OCI-LY3 (cell line): Measurements from ENCODE around the gene CCN6.

Experiments
- H2AFZ ChIP-seq: fragments of 200-600, 300-600 bp; shearing (Covaris generic); 2 replicates; pipeline ENCODE4 v1.6.0; 2014; ENCODE audit warnings: antibody characterized with exemption, low read depth, low read length
- H3K27ac ChIP-seq: fragments of 200-600, 300-600 bp; sonication (generic); 2 replicates; pipeline ENCODE4 v1.5.1; 2014; ENCODE audit warnings: mild to moderate bottlenecking, low read length, moderate library complexity, mixed read lengths
- H3K27me3 ChIP-seq: fragments of 200-600, 300-600 bp; sonication (generic); 2 replicates; pipeline ENCODE4 v1.6.1; 2014; ENCODE audit warnings: low read depth, low read length, mixed read lengths
- H3K36me3 ChIP-seq: fragments of 200-600, 300-600 bp; sonication (generic); replicated peaks from 2 replicates; pipeline ENCODE3; 2014; ENCODE audit warnings: low read depth, low read length, mixed read lengths
- H3K4me1 ChIP-seq: fragments of 300-600, 200-600 bp; sonication (generic); 2 replicates; pipeline ENCODE4 v1.6.1; 2014; ENCODE audit warnings: low read length, mixed read lengths
- H3K4me2 ChIP-seq: fragments of 200-600, 300-600 bp; sonication (generic); 2 replicates; pipeline ENCODE4 v1.6.1; 2014; ENCODE audit warnings: low read length, mixed read lengths
- H3K4me3 ChIP-seq: fragments of 300-600, 200-600 bp; sonication (generic); 2 replicates; pipeline ENCODE4 v1.5.1; 2014; ENCODE audit warnings: antibody characterized with exemption, mild to moderate bottlenecking, low read length, moderate library complexity
- H3K79me2 ChIP-seq: fragments of 300-600, 200-600 bp; shearing (Covaris generic); 2 replicates; pipeline ENCODE4 v1.6.1; 2014; ENCODE audit warnings: mild to moderate bottlenecking, low read length, mixed read lengths
- H3K9ac ChIP-seq: fragments of 300-600, 200-600 bp; shearing (Covaris generic); 2 replicates; pipeline ENCODE4 v1.6.0; 2014; ENCODE audit warnings: mild to moderate bottlenecking, low read length, moderate library complexity
- H3K9me3 ChIP-seq: fragments of 200-600, 300-600 bp; shearing (Covaris generic); 2 replicates; pipeline ENCODE4 v1.6.1; 2014; ENCODE audit warnings: low read length, mixed read lengths; ENCODE audit not compliant: insufficient read depth
- H4K20me1 ChIP-seq: fragments of 200-600, 300-600 bp; sonication (generic); 2 replicates; pipeline ENCODE4 v1.6.1; 2016; ENCODE audit warnings: low read length, mixed read lengths; ENCODE audit not compliant: insufficient read depth
- CTCF ChIP-seq: fragments of 200-600, 300-600 bp; sonication (generic); IDR thresholded peaks from 2 replicates; pipeline ENCODE4 v1.5.1; 2014; ENCODE audit warnings: antibody characterized with exemption, low read length, low read depth
- EZH2phosphoT487 ChIP-seq: fragments of 200-600 bp; shearing (Covaris generic); IDR thresholded peaks from 2 replicates; pipeline ENCODE4 v1.6.1; 2018; ENCODE audit warnings: antibody characterized with exemption, mixed run types, low read depth

CCN6 gene

DNA sequence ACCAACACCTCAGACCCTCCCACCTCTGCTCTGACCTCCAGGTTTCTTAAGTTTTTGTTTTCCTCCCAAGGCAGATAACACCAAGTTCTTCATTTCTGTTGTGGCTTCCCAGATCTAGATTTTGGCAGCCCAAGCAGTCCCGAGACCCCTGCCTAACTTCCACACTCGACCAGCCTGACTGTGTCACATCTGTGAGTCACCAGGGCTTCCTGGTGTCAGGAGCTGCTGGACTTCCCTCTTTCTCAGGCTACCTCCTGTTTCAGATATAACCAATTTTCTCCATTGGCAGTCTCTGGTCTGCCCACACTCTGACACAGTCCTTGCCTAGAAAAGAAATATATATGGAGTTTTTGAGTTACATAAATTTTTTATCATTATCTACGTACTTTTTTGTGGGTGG lies 46.1 kb upstream of the CCN6 start:
- Histone ChIP-seq H3K4me3 (no peak overlapping the region), H2AFZ (no peak overlapping the region)

GRCh38 chr6:112008482-112008881 lies 45.4 kb upstream of the CCN6 start:
- Histone ChIP-seq H3K27me3 (no peaks in the 10 kb centered on the region), H3K4me3 (no peak overlapping the region), H3K9me3 (no peaks in the 10 kb centered on the region), H3K36me3 (no peaks in the 10 kb centered on the region), H3K27ac (no peak overlapping the region), H3K4me2 (no peak overlapping the region), H3K4me1 (no peaks in the 10 kb centered on the region), H2AFZ (no peak overlapping the region), H3K9ac (no peak overlapping the region), H4K20me1 (no peaks in the 10 kb centered on the region), H3K79me2 (no peaks in the 10 kb centered on the region)
- TF ChIP-seq CTCF (no peak), EZH2phosphoT487 (no peak)

More for the DNA sequence above, 46.1 kb upstream of the CCN6 start:
- Histone ChIP-seq H3K27me3 (no peaks in the 10 kb centered on the region), H3K36me3 (no peaks in the 10 kb centered on the region), H4K20me1 (no peaks in the 10 kb centered on the region), H3K9ac (no peak overlapping the region), H3K9me3 (no peaks in the 10 kb centered on the region), H3K79me2 (no peaks in the 10 kb centered on the region), H3K4me2 (no peak overlapping the region), H3K27ac (no peak overlapping the region), H3K4me1 (no peaks in the 10 kb centered on the region)
- TF ChIP-seq EZH2phosphoT487 (no peak), CTCF (no peak)

- Histone ChIP-seq H3K4me3 (no peak overlapping the region), H3K4me2 (no peak overlapping the region), H3K79me2 (no peaks in the 10 kb centered on the region), H2AFZ (no peak overlapping the region), H3K9me3 (no peaks in the 10 kb centered on the region), H3K27me3 (no peaks in the 10 kb centered on the region), H3K36me3 (no peaks in the 10 kb centered on the region), H3K9ac (no peak overlapping the region), H3K27ac (no peak overlapping the region), H4K20me1 (no peaks in the 10 kb centered on the region), H3K4me1 (no peaks in the 10 kb centered on the region)
- TF ChIP-seq EZH2phosphoT487 (no peak), CTCF (no peak; the same call in 1 of the 2 replicates)
Measured at GRCh38 chr6:112010328-112010727, 43.6 kb upstream of the CCN6 start.

DNA sequence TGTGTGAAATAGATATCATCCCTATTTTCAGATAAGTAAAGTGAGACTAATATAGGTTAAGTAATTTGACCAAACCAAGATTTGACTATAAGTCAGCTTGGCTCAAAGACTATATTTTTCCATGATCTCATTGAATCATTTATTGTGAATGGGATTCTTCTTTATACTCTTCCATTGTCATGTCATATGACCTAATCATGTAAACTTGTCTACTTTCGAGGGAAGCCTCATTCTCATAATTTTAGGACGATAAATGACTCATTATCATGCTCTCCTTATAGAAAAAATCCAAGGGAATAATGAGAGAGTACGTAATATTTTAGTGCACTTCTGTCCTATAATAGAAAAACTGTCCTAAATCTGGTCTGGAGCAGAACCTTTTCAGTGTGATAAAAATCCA lies 40.9 kb upstream of the CCN6 start:
- Histone ChIP-seq H3K27ac (no peak overlapping the region), H3K27me3 (no peaks in the 10 kb centered on the region), H3K9me3 (no peaks in the 10 kb centered on the region), H4K20me1 (no peaks in the 10 kb centered on the region), H3K79me2 (no peaks in the 10 kb centered on the region), H2AFZ (no peak overlapping the region), H3K4me1 (no peaks in the 10 kb centered on the region), H3K36me3 (no peaks in the 10 kb centered on the region), H3K9ac (no peak overlapping the region), H3K4me2 (no peak overlapping the region), H3K4me3 (no peak overlapping the region)
- TF ChIP-seq CTCF (no peak), EZH2phosphoT487 (no peak)
